Measurements from ENCODE around the gene ZNF157. TPM values are rescaled to one million over a fixed set of nuclear protein-coding genes. Genes with fewer than 3 reads are reported as not detected.

Gene ZNF157
- total RNA-seq, 3 donors from 2014 or later (not counting 1 experiment from before 2014, with no cell fraction given) = 0.35 to 0.61 (median 0.47) TPM

- intact Hi-C loops (cut with micrococcal nuclease) = no loop called here
- Histone ChIP-seq H3K27me3 (ENCODE audit: control insufficient read depth, insufficient read depth, low read length) (no peaks in the 10 kb centered on the region), H3K4me3 (ENCODE audit: low read length) (no peak overlapping the region), H3K9me3 (ENCODE audit: control insufficient read depth, insufficient read depth, low read length) (no peaks in the 10 kb centered on the region), H3K27ac (ENCODE audit: low read length) (no peak overlapping the region), H3K36me3 (ENCODE audit: control insufficient read depth, insufficient read depth, low read length) (no peaks in the 10 kb centered on the region), H3K4me1 (ENCODE audit: control insufficient read depth, insufficient read depth, low read length) (no peaks in the 10 kb centered on the region)
- DNase-seq (no peak), ATAC-seq (no peak)
- Mint-ChIP-seq H3K27me3 (ENCODE audit: low read depth in 2 of 2) (no peaks in the 10 kb centered on the region), H3K9me3 (no peaks in the 10 kb centered on the region), H3K36me3 (no peaks in the 10 kb centered on the region), H3K4me1 (no peaks in the 10 kb centered on the region), H3K4me3 (no peak overlapping the region), H3K27ac (no peak overlapping the region)
- no peak for TF ChIP-seq CTCF (IDR thresholded peaks at IDR 0.05)
- WGBS (ENCODE audit: insufficient coverage) = 98% methylated on average over 4 of the region's 5 CpGs
Observed at GRCh38 chrX:47430925-47431324, 60.5 kb downstream of the ZNF157 start.

DNA sequence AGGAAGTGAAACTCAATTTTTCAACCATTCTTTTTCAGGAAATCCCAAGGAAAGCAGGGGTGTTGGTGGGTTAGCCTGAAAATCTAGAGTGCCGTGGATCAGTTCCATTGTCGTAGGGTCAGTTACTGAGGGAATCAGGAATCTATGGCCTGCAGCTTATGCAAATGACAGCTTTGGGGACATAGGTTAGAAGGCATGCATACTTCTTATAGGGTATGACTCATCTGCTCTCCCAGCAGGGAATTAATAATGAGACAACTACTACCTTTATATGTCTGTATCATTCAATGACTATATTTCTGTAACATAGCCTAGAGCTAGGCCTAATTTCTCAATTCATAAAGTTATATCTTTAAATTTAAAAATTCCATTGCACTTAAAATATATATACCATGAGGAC, 76.1 kb downstream of the ZNF157 start:
- peaks cover 29% of the 10 kb centered on the region for H3K36me3 Mint-ChIP-seq
- H3K27ac ChIP-seq (ENCODE audit: low read length) = no peak overlapping the region

DNA sequence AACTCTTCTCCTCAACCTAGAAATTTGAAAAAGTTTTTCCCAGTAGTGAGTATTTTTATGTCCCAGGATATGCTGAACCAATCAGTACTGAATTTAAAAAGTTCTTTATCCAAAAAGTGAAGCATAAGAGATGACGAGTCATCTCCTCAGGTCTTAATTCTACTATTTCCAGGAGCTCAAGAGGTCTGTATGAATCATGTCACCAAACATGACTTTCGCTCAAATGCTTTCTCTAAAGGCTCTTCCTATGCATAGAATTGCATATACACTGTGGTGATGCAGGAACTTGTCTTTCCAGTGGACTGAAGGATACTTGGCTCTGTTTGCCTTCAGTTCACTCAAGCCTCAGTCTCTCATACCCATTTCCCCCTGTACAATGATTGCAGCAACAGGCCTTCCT, 76.6 kb downstream of the ZNF157 start:
- Mint-ChIP-seq H3K4me3 (no peak overlapping the region), H3K36me3 (peaks cover 29% of the 10 kb centered on the region), H3K4me1 (no peaks in the 10 kb centered on the region), H3K9me3 (peaks cover 4% of the 10 kb centered on the region in 2 donors), H3K27ac (no peak overlapping the region), H3K27me3 (ENCODE audit: low read depth in 2 of 2) (no peaks in the 10 kb centered on the region)
- Histone ChIP-seq H3K4me3 (ENCODE audit: low read length) (no peak overlapping the region), H3K27me3 (ENCODE audit: control insufficient read depth, insufficient read depth, low read length) (no peaks in the 10 kb centered on the region), H3K27ac (ENCODE audit: low read length) (no peak overlapping the region), H3K36me3 (ENCODE audit: control insufficient read depth, insufficient read depth, low read length) (peaks cover 23% of the 10 kb centered on the region), H3K4me1 (ENCODE audit: control insufficient read depth, insufficient read depth, low read length) (no peaks in the 10 kb centered on the region), H3K9me3 (ENCODE audit: control insufficient read depth, insufficient read depth, low read length) (peaks cover 14% of the 10 kb centered on the region)
- intact Hi-C loops (cut with micrococcal nuclease) = no loop called here
- WGBS (ENCODE audit: insufficient coverage) = 100% methylated on average over 1 of the region's 2 CpGs
- no peak for TF ChIP-seq CTCF (IDR thresholded peaks at IDR 0.05)
- no peak for DNase-seq
- no peak for ATAC-seq

More for the DNA sequence above, 76.1 kb downstream of the ZNF157 start:
- ATAC-seq = no peak
- 100% methylated on average over 2 of the region's 2 CpGs for WGBS (ENCODE audit: insufficient coverage)
- Histone ChIP-seq H3K4me3 (ENCODE audit: low read length) (no peak overlapping the region), H3K4me1 (ENCODE audit: control insufficient read depth, insufficient read depth, low read length) (no peaks in the 10 kb centered on the region), H3K9me3 (ENCODE audit: control insufficient read depth, insufficient read depth, low read length) (peaks cover 14% of the 10 kb centered on the region), H3K36me3 (ENCODE audit: control insufficient read depth, insufficient read depth, low read length) (peaks cover 21% of the 10 kb centered on the region), H3K27me3 (ENCODE audit: control insufficient read depth, insufficient read depth, low read length) (no peaks in the 10 kb centered on the region)
- H3K27me3 Mint-ChIP-seq (ENCODE audit: low read depth in 2 of 2) = no peaks in the 10 kb centered on the region
- no peak for TF ChIP-seq CTCF (IDR thresholded peaks at IDR 0.05)
- no peak for DNase-seq
- no peak overlapping the region for H3K27ac Mint-ChIP-seq
- intact Hi-C loops (cut with micrococcal nuclease) = no loop called here
- no peak overlapping the region for H3K4me3 Mint-ChIP-seq
- no peaks in the 10 kb centered on the region for H3K4me1 Mint-ChIP-seq
- peaks cover 4% of the 10 kb centered on the region in 2 donors for H3K9me3 Mint-ChIP-seq

GRCh38 chrX:47447607-47448006, 77.2 kb downstream of the ZNF157 start:
- 100% methylated on average over 8 of the region's 11 CpGs for WGBS (ENCODE audit: insufficient coverage)
- no peak overlapping the region for H3K27ac Mint-ChIP-seq
- H3K9me3 ChIP-seq (ENCODE audit: control insufficient read depth, insufficient read depth, low read length) = peaks cover 14% of the 10 kb centered on the region
- no peak for ATAC-seq
- peaks cover 4% of the 10 kb centered on the region in 2 donors for H3K9me3 Mint-ChIP-seq
- H3K27me3 Mint-ChIP-seq (ENCODE audit: low read depth in 2 of 2) = no peaks in the 10 kb centered on the region
- no peak overlapping the region for H3K4me3 Mint-ChIP-seq
- H3K27me3 ChIP-seq (ENCODE audit: control insufficient read depth, insufficient read depth, low read length) = no peaks in the 10 kb centered on the region
- H3K4me3 ChIP-seq (ENCODE audit: low read length) = no peak overlapping the region
- TF ChIP-seq CTCF (IDR thresholded peaks at IDR 0.05) = no peak
- peaks cover 28% of the 10 kb centered on the region for H3K36me3 ChIP-seq (ENCODE audit: control insufficient read depth, insufficient read depth, low read length)
- intact Hi-C loops (cut with micrococcal nuclease) = no loop called here
- peaks cover 29% of the 10 kb centered on the region for H3K36me3 Mint-ChIP-seq
- no peak overlapping the region for H3K27ac ChIP-seq (ENCODE audit: low read length)
- no peaks in the 10 kb centered on the region for H3K4me1 ChIP-seq (ENCODE audit: control insufficient read depth, insufficient read depth, low read length)
- DNase-seq = no peak
- no peaks in the 10 kb centered on the region for H3K4me1 Mint-ChIP-seq

Measured in natural killer cell (primary cell).